HG03139 (cell line): ENCODE data around the gene SSR1.

Source experiments
- ATAC-seq: cut with Tn5 transposase; IDR thresholded peaks from one replicate; pipeline ENCODE4 v1.9.1; 2021; ENCODE audit not compliant: unreplicated experiment

SSR1 gene

DNA sequence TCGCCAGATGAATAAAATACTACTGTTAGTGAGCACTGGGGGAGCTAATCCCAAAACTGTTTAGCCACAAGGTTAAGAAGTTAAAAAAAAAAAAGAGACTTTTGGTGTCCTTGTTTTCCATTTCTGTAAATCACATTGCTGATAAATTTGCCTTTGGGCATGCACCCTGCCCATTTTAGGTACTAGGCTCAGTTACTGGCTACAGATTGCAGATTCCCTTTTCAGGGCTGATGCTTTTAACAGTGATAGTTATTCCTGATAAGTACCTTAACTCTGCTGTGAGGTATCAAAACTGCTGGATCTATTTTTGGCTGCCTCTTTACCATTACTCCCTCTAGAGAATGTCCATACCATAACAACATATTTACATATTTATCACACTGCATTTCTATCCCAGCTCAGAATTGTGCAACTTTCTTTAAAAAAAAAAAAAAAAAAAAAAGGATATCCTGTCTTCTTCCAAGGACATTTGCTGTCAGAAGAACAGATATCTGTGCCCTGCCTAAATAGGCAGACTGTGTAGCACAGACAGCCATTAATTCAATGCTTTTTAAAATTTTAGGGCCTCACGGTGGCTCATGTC, 94.5 kb downstream of the SSR1 start:
- no peak for ATAC-seq
